Stimulated activated CD8-positive, alpha-beta memory T cell treated with anti-CD3 and anti-CD28 coated beads, Interleukin-7, amount 100 ng/mL, for 1 hour (primary cell): Measurements from ENCODE around the gene AFAP1L2.

Experiments
- DNase-seq, 2 donors: peaks; one replicate each; pipeline ENCODE4 v3.0.0-alpha.2; 2020; ENCODE audit warnings: low read depth in 2 of 2

AFAP1L2 gene

DNA sequence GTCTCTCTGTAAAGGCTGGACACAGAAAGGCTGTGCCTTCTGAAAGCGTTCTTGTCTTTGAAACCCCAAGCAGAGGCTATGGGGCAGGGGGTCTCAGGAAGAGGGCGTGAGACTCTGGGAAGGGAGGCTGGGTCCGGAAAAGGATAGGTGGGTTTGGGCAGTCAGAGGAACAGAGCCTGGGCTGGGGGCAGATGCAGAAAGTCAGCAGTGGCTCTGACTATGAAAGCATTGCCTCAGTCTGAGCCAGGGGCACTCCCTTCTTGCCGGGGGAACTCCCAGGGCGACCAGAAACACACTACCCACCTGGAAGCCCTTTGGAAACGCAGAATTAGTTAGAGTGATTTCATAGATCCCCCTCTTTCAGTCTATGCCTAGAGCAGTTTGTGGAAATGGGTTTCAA is 93.3 kb downstream of the AFAP1L2 start:
- DNase-seq: no peak

DNA sequence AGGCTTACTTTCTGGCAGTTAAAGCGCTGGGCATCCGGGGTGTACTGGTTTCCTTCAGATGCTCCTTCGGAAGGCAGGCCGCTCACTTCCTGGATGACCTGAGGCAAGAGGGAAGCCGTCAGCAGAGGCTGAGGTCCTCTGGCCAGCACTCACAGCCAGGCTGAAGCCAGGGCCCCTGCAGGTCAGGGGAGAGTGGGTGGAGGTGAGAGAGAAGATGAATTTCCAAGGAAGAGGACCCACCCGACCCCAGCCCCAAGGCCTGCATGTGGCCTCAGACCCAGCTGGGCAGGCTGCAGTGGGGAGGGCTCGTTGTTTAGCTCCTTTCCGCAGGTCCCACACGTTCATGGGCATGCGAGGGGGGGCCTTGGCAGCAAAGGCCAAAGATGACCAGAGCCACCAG is 94.0 kb downstream of the AFAP1L2 start:
- DNase-seq: no peak

DNA sequence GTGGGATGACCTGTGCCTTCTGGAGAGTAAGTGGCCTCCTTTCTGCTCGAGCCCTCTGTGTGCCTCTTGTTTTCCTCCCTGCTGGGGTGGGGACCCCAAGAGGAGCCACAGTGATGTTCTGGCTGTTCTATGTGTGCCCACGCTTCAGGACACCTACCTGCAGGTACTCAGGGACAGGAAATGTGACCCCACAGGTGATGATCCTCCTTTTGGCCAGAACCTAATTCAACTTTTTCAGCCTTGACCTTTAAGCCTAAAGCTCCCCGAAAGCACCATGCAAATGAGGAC is 95.0 kb downstream of the AFAP1L2 start:
- DNase-seq: no peak

DNA sequence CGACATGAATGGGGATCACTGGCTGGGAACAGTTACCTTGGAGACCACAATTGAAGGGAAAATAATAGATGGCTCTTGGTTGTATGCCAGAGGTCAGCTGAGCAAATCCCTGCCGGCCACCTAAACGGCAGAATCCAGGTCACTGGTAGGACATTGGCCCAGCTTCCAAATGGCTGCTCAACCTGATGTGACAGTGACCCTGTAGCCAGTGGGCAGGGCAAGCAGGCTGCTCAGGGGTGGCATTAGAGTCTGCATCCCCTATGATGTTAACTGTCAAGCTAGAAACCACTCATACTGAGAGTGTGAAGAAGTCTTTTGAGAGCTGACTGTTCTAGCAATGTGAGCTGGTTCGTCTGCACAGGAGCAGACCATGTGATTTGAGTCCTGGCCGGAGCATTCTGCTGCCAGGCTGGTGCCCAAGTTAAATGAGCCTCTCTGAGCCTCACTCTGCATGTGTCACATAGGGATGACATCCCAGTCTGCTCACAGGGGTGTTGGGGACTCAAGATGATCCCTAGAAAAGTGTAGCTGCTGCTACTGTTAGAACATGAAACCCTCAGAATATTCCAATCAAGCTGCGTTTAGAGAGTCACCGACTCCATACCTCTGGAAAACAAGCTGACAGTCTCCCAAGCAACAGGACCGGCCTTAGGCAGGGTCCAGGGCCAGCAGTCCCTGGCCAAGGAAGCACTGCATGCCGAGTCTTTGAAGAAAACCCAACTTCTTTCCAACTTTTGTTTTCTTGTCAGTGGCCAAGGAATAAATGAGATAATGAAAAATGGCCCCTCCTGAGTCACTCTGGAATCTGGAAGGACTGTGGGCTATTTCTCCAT is 95.6 kb downstream of the AFAP1L2 start:
- DNase-seq: no peak

DNA sequence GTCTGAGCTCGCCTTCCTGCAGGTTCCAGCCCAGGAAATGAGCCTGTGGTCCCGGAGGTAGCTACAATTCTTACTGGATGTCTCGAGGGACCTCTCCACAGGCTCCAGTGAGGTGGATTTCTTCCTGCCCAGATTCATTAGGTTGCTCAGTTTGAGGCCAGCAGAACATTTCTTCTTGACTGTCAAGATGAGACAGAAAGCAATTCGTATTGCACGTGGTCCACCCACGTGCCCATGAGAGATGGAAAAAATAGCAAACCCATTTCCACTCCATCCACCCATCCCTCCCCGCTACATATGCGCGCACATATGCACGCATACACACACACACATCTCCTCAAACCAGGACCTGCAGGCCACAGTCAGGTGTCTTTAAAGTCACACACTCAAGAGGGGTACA is 96.6 kb downstream of the AFAP1L2 start:
- no peak for DNase-seq

DNA sequence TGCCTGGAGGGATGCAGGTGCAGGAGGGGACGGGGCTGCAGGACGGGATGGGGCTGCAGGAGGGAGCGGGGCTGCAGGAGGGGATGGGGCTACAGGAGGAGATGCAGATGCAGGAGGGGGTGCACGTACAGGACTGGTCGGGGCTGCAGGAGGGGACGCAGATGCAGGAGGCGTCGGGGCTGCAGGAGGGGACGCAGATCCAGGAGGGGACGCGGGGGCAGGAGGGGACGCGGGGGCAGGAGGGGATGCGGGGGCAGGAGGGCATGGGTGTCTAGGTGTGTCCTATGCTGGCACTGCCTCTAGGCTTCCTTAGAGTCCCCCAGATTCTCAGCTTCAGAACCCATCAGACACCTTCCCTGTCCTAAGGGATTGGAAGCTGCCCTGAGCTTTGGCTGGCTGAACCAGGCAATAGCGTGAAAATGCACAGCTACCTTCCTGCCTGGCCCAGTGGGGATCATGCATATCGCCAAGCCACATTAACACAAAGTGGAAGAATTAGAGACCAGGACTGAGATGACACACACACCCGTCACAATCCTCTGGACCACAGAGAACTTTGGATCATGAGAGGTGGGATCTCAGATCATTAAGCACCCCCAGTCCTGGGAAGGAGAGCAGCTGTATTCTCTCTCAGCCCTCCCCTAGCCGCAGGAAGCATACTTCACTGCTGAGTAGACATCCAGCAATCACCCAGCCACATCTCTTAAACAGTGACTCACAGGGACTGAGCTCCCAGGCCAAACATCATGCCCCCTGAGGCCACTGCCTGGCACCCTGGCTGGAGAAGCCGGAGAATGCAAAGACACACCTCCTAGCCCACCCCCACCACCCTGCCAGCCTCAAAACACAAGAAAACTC is 98.0 kb downstream of the AFAP1L2 start:
- DNase-seq: no peak

DNA sequence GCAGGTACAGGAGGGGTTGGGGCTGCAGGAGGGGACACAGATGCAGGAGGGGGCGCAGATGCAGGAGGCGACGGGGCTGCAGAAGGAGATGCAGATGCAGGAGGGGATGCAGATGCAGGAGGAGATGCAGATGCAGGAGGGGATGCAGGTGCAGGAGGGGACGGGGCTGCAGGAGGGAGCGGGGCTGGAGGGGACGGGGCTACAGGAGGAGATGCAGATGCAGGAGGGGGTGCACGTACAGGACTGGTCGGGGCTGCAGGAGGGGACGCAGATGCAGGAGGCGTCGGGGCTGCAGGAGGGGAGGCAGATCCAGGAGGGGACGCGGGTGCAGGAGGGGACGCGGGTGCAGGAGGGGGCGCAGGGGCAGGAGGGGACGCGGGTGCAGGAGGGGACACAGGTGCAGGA is 98.8 kb downstream of the AFAP1L2 start:
- DNase-seq: no peak

DNA sequence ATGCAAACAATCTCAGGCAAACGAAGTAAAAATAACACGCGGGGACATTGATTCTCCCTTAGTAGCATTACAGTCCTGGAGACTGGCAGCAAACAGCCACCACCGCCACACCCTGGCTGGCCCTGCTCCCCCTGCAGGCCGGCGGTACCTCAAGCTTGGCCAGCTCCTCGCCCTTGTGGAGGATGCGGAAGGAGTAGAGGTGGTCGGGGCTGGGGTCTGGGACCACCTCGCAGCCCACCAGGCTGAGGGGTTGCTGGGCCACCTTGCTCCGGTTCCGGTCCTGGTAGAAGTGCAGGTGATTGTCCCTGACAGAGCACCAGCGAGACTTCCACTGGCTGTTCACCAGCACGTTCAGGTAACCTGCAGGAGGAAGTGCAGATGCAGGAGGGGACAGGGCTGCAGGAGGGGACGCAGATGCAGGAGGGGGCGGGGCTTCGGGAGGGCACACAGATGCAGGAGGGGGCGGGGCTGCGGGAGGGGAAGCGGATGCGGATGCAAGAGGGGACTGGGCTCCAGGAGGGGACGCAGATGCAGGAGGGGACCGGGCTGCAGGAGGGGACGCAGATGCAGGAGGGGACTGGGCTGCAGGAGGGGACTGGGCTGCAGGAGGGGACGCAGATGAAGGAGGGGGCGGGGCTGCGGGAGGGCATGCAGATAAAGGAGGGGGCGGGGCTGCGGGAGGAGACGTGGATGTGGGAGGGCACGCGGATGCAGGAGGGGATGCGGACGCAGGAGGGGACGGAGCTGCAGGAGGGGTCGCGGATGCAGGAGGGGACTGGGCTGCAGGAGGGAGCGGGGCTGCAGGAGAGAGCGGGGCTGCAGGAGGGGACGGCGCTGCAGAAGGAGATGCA is 99.5 kb downstream of the AFAP1L2 start:
- DNase-seq: peak; percentile 20 to 33

DNA sequence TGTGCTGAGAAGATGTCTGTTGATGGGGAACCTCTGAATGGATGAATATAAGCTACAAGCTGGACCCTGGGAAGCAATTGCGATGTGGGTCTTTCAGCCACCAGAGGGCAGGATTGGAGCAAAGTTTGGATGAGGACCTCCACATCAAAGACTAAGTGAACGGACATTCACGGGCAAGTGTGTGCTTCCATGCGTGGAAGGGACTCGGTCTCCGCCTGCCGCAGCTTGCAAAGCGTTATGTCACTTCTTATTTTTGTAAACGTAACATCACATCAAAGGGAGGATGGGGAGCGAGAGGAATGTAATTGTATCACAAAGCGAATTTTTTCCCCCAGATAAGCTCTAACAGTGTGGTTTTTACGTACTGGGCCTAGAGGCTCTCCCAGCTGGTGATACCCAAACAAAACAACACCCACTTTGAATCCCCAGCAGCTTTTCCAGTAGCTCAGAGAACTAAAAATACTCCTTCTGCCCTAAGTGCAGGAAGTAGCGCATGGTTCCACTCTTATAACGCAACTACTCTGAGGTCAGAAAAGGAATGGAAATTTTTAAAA is 100.2 kb downstream of the AFAP1L2 start:
- DNase-seq: peak; percentile 27 to 45

DNA sequence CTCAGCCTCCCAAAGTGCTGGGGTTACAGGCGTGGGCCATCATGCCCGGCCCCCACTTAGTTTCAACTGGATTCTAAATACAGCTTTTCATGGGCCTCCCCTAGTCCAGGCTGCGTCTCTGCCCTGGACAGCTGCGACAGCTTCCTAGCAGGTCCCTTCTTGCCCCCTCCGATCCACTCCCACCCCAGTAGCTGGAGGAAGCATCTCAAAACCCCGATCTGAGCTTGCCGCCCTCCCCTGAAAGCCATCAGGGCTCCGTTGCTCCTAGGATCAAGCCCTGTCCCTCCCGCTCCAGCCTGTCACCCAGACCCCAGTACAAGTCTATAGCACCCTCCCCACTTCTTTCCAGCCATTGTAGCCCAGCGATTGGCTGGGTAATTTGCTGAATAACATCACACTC is 100.7 kb downstream of the AFAP1L2 start:
- DNase-seq: no peak

DNA sequence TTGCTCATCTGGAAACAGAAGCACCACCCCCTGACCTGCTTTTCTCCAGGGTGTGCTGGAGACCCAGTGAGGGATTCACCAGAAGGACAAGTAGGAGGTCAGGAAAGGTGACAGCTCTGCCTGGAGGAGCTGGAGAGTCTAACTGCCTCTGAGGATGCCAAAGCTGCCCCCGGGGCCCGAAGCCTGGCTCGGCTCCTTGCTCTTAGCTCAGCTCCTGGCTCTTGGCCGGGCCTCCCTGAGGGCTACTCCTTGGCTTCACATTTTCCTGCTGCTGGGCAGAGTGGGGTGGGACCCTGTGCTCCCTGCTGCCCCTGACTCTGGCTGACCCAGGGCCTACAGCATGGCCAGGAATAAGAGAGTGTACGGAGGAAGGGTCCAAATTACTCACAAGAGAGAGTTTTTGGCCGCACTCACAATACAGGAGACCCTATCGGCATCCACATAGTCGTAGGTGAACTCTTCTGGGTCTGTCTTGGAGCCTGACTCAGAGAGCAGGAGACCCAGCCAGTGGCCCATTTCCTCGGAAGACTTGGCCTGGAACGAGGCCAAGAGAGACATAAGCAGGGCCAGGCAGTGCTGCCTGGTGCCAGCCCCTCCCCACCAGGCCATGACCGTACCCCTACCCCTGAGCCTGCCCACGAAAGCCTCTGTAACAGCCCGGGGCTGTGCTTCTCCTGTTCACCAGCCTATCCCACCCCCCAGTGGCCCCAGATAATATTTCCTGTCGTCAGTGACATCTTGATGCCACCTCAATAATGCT is 102.2 kb downstream of the AFAP1L2 start:
- DNase-seq: no peak

DNA sequence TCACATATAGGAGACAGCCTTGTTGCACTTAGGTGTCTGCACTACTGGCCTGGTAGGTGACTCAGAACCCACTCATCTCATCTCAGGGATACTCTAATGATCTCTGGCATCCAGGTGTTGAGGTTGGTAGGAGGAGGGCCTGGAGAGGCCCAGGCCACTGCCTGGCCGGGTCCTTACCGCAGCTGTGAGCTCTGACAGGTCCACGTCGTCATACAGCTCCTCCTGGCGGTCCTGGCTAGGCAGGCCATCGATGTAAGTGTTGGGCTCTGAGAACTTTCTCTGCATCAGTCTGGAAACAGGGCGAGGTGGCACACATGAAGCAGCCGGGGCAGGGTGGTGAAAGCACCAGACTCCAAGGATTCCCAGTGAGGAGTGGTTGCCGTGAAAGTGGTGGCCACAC is 103.1 kb downstream of the AFAP1L2 start:
- no peak for DNase-seq

DNA sequence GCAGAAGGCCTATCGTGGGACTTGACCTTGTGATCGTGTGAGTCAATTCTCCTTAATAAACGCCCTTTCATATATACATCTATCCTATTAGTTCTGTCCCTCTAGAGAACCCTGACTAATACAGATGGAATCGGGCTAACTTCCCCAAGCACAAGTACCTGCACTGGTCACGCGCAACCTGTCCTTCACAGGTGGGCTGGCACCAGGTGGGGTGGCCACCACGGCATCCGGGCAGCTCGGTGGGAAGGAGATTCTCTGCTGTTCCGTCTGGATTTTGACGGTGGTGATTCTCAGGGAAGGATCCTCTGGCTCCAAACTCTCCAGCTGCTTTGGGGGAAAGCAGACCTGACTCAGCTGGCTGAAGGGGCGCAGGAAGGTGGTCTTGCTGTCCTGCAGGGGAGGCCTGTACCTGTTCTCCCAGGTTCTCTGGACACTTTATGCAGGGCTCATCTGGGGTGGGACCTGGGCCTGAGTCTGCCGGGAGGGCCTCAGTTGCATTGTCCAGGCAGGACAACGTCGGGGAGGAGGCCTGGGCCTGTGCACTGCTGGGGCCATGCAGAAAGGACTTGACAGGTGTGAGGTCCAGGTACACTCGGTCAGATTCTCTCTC is 104.2 kb downstream of the AFAP1L2 start:
- no peak for DNase-seq

DNA sequence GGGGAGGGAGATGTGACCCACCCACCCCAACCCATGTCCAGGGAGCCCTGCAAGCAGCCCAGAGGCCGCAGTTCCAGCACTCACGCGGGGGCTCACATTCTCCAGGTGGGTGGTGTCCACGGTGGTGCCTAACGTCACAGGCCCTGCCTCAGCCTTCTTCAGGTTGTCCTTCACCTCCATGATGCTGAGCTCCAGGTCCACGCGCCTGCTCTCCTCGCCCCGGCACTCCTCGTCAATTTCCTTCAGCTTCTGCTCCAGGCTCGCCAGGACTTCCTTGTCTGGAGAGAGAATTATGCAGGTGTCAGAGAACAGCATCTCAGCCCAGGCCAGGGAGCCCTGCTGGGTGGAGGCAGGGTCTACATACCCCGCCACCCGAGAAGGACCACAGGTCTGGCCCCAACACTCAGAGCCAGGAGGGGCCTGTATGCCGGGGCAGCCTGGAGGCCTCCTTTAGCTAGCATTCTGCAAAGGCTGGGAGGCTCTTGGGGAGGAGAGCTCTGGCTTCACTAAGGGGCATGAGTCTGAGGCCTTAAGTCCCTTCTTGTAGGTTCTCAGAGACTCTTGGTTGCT is 107.1 kb downstream of the AFAP1L2 start:
- DNase-seq: no peak

DNA sequence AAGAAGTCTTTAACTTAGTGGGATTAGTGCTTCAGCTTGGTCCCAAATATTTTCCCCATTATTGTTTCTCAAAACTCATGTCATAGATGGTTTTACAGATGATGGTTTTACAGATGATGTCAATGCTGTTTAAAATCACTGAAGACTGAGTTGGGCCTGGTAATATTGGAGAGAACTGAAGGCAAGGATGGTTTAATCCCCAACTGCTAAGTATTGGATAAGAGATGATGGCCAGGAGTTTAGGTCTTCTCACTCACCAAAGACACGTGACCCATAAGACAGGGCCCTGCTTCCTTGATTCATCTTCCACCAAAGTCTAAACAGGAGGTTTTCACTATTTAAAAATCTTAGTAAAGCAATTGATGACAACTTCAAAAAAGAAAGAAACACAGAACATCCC is 108.9 kb downstream of the AFAP1L2 start:
- no peak for DNase-seq

DNA sequence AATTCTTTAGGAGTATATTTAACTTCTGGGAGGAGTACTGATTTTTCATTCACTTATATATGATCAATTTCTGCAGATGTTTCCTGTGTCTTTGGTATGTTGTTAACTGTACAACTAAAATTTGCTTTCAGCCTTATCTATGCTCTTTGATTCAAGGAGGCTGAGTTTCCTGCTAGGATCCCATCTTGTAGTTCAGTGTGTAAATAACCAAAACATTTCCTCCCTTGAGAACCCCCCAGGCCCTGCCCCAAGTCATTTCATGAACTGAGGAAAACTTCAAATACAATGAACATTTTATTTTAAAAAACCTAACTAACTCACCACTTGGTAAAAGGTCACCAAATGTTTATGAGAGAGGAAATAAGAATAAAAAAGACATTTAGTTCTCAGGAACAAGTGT is 109.8 kb downstream of the AFAP1L2 start:
- DNase-seq: no peak

DNA sequence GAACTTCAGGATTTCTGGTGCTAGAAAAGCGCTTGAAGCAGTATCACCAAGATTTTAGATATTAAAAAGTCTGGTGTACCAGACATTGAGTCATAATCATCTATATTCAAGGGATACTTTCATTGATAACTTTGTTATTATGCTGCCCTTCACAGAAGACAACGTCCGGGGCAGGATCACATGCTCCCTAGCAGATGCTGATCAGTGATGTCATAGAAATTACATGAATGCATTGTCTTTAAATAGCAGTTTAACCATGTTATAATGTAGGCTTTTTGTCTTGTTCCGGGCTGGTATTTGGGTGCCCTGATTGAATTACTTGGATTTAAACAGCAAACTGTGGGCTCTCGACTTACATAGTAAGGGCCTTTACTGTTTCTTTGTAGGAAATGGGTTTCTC is 111.2 kb downstream of the AFAP1L2 start:
- DNase-seq: no peak

DNA sequence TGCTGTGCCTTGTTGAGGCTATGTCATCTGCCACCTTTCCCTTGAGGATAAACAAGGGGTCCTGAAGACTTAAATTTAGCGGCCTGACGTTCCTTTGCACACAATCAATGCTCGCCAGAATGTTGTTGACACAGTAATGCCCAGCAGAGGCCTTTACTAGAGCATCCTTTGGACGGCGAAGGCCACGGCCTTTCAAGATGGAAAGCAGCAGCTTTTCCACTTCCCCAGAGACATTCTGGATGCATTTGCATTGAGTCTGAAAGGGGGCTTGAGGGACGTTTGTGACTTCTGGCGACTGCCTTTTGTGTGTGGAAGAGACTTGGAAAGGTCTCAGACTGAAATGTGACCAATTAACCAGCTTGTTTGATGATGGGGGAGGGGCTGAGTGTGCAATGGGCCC is 112.8 kb downstream of the AFAP1L2 start:
- no peak for DNase-seq

DNA sequence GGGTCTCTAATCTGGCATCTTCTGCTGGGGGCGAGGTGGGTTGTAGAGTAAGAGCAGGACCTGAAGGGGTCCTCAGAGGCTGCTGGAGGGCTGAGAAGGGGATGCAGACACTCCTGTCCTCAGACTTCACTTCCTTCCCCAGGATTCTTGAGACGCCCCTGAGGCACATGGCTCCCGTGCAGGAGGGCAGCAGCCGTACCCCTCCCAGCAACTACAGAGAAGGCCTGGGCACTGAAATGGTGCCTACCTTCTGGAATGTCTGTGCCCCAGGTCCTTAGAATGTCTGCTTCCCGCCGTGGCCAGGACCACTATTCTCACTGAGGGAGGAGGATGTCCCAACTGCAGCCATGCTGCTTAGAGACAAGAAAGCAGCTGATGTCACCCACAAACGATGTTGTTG is 113.2 kb downstream of the AFAP1L2 start:
- no peak for DNase-seq

DNA sequence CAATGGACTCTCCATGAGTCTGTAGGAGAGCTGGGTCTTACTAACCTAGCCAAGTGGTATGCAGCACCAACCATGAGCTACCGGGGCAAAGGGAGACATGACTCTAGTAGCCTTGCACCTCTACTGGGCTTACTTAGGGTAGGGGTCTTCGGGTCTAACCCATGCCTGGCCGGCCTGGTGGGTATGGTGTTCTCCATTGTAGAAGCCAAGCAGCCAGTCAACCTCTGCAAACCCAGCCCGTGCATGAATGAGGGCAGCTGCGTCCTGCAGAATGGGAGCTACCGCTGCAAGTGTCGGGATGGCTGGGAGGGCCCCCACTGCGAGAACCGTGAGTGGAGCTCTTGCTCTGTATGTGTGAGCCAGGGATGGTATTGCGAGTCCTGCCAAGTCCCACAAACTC is 114.3 kb downstream of the AFAP1L2 start:
- no peak for DNase-seq

DNA sequence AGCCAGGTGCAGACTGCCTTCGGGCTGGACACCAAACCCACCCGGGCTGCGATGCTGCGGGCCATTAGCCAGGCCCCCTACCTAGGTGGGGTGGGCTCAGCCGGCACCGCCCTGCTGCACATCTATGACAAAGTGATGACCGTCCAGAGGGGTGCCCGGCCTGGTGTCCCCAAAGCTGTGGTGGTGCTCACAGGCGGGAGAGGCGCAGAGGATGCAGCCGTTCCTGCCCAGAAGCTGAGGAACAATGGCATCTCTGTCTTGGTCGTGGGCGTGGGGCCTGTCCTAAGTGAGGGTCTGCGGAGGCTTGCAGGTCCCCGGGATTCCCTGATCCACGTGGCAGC is 115.2 kb downstream of the AFAP1L2 start:
- DNase-seq: no peak
